IMR-90 (cell line): ENCODE data around the gene TSPEAR. TPM values are rescaled to one million over a fixed set of nuclear protein-coding genes. Genes with fewer than 3 reads are reported as not detected.

Experiments used
- ATAC-seq: fragments of 200-7000 bp; cut with Tn5 transposase; 2 replicates; pipeline ENCODE4 v1.9.1; 2020; ENCODE audit warnings: low read depth, mild to moderate bottlenecking, moderate library complexity
- BruUV-seq: library from RNA; stranded (reverse); fragments of 400-500 nt; replicated peaks from 2 replicates; lab custom pipeline; 2021; lab: Mats Ljungman, UMichigan
- CTCF ChIA-PET: fragments of 300-600 bp; formaldehyde crosslinking; extraction: SDS; loops from one replicate; lab custom pipeline; 2021; ENCODE audit warnings: antibody characterized with exemption; lab: Yijun Ruan, JAX
- POLR2A ChIA-PET: fragments of 300-600 bp; sonication (Branson Sonifier 250); formaldehyde crosslinking; loops from one replicate; lab custom pipeline; 2022; ENCODE audit warnings: antibody characterized with exemption; ENCODE audit not compliant: unreplicated experiment; lab: Charles Lee
- DNase-seq: peaks from one replicate; pipeline ENCODE4 v3.0.0; 2013
- H2AFZ ChIP-seq: replicated peaks from 2 replicates; pipeline ENCODE3; 2013; ENCODE audit warnings: low read length, mild to moderate bottlenecking; ENCODE audit not compliant: poor library complexity
- H2AK5ac ChIP-seq: 2 replicates; pipeline ENCODE4 v1.6.1; 2013; ENCODE audit warnings: low read depth, low read length, inconsistent platforms
- H2AK9ac ChIP-seq: replicated peaks from 2 replicates; pipeline ENCODE3; 2013; ENCODE audit warnings: mild to moderate bottlenecking, low read depth, low read length, moderate library complexity; ENCODE audit not compliant: poor library complexity
- H2BK120ac ChIP-seq: 2 replicates; pipeline ENCODE4 v1.6.1; 2013; ENCODE audit warnings: low read depth, low read length, inconsistent platforms
- H2BK15ac ChIP-seq: 3 replicates; pipeline ENCODE4 v1.6.1; 2013; ENCODE audit warnings: low read depth, low read length, inconsistent platforms
- H2BK20ac ChIP-seq: 2 replicates; pipeline ENCODE4 v1.6.1; 2013; ENCODE audit warnings: low read depth, mild to moderate bottlenecking, inconsistent platforms, low read length, moderate library complexity
- H2BK5ac ChIP-seq: 2 replicates; pipeline ENCODE4 v1.6.1; 2013; ENCODE audit warnings: mild to moderate bottlenecking, low read depth, low read length, inconsistent platforms; ENCODE audit not compliant: poor library complexity, severe bottlenecking
- H3K14ac ChIP-seq: replicated peaks from 2 replicates; pipeline ENCODE4 v1.6.1; 2013; ENCODE audit warnings: low read depth, low read length, inconsistent platforms
- H3K18ac ChIP-seq: 2 replicates; pipeline ENCODE4 v1.6.1; 2013; ENCODE audit warnings: low read depth, low read length, control low read depth
- H3K23ac ChIP-seq: 2 replicates; pipeline ENCODE4 v1.6.1; 2013; ENCODE audit warnings: low read depth, low read length, inconsistent platforms
- H3K27ac ChIP-seq: 2 replicates; pipeline ENCODE4 v1.5.1; 2013; ENCODE audit warnings: mild to moderate bottlenecking, control low read depth, low read length; ENCODE audit not compliant: insufficient read depth
- H3K27me3 ChIP-seq: 2 replicates; pipeline ENCODE4 v1.6.1; 2013; ENCODE audit warnings: low read length; ENCODE audit not compliant: control insufficient read depth, insufficient read depth
- H3K36me3 ChIP-seq: 2 replicates; pipeline ENCODE4 v1.6.1; 2013; ENCODE audit warnings: low read length, mixed read lengths; ENCODE audit not compliant: control insufficient read depth, insufficient read depth
- H3K4ac ChIP-seq: 2 replicates; pipeline ENCODE4 v1.6.1; 2013; ENCODE audit warnings: low read depth, low read length, inconsistent platforms
- H3K4me1 ChIP-seq: 2 replicates; pipeline ENCODE4 v1.6.1; 2013; ENCODE audit warnings: low read length, mixed read lengths; ENCODE audit not compliant: control insufficient read depth, insufficient read depth
- H3K4me2 ChIP-seq: 2 replicates; pipeline ENCODE4 v1.6.1; 2013; ENCODE audit warnings: low read depth, mild to moderate bottlenecking, control low read depth, low read length, moderate library complexity
- H3K4me3 ChIP-seq: 2 replicates; pipeline ENCODE4 v1.5.1; 2013; ENCODE audit warnings: low read depth, mild to moderate bottlenecking, control low read depth, low read length, moderate library complexity; ENCODE audit not compliant: insufficient read depth
- H3K56ac ChIP-seq: 2 replicates; pipeline ENCODE4 v1.6.1; 2013; ENCODE audit warnings: low read length, inconsistent platforms; ENCODE audit not compliant: insufficient read depth; ENCODE audit errors: extremely low read depth
- H3K79me1 ChIP-seq, 2 experiments: 2 replicates each; pipeline ENCODE4 v1.6.1; 2013; ENCODE audit warnings: low read length in 2 of 2, inconsistent platforms in 1 of 2, low read depth in 1 of 2
- H3K9ac ChIP-seq: 2 replicates; pipeline ENCODE4 v1.6.1; 2013; ENCODE audit warnings: low read depth, low read length, control low read depth
- H3K9me1 ChIP-seq: 2 replicates; pipeline ENCODE4 v1.6.1; 2013; ENCODE audit warnings: low read length, inconsistent platforms; ENCODE audit not compliant: insufficient read depth
- H3K9me3 ChIP-seq: 2 replicates; pipeline ENCODE4 v1.6.1; 2013; ENCODE audit warnings: low read length; ENCODE audit not compliant: control insufficient read depth, insufficient read depth
- H4K20me1 ChIP-seq: 2 replicates; pipeline ENCODE4 v1.6.1; 2013; ENCODE audit warnings: low read length, inconsistent platforms; ENCODE audit not compliant: insufficient read depth
- H4K5ac ChIP-seq: 2 replicates; pipeline ENCODE4 v1.6.1; 2013; ENCODE audit warnings: mild to moderate bottlenecking, low read depth, low read length, control low read depth
- H4K8ac ChIP-seq, 2 experiments: 2 replicates each; pipeline ENCODE4 v1.6.1; 2013; ENCODE audit warnings: low read depth in 2 of 2, low read length in 2 of 2, control low read depth in 1 of 2, inconsistent platforms in 1 of 2
- H4K91ac ChIP-seq: 2 replicates; pipeline ENCODE4 v1.6.1; 2013; ENCODE audit warnings: low read depth, low read length, inconsistent platforms; ENCODE audit not compliant: insufficient read depth
- BHLHE40 ChIP-seq: fragments of 150-350 bp; IDR thresholded peaks from 2 replicates; pipeline ENCODE4 v1.6.1; 2016; ENCODE audit warnings: mild to moderate bottlenecking, low read depth, low read length
- CEBPB ChIP-seq: IDR thresholded peaks from 2 replicates; pipeline ENCODE4 v1.6.1; 2012; ENCODE audit warnings: low read depth, low read length, improper control_type of control experiment
- ELK1 ChIP-seq: fragments of 150-350 bp; IDR thresholded peaks from 2 replicates; pipeline ENCODE4 v1.6.1; 2016; ENCODE audit warnings: low read depth, mild to moderate bottlenecking, low read length, moderate library complexity, borderline replicate concordance
- FOS ChIP-seq: fragments of 150-350 bp; IDR thresholded peaks from 2 replicates; pipeline ENCODE4 v1.6.1; 2016; ENCODE audit warnings: low read depth, low read length
- MAFK ChIP-seq: IDR thresholded peaks from 2 replicates; pipeline ENCODE4 v1.6.1; 2012; ENCODE audit warnings: low read depth, low read length, improper control_type of control experiment
- MAZ ChIP-seq: IDR thresholded peaks from 2 replicates; pipeline ENCODE4 v1.6.1; 2012; ENCODE audit warnings: low read depth, mild to moderate bottlenecking, low read length, improper control_type of control experiment, moderate library complexity, borderline replicate concordance
- MXI1 ChIP-seq: IDR thresholded peaks from 2 replicates; pipeline ENCODE4 v1.6.1; 2012; ENCODE audit warnings: low read depth, mild to moderate bottlenecking, low read length, moderate library complexity, borderline replicate concordance
- NFE2L2 ChIP-seq: fragments of 150-350 bp; IDR thresholded peaks from 2 replicates; pipeline ENCODE4 v1.6.1; 2016; ENCODE audit warnings: low read depth, mild to moderate bottlenecking, low read length
- POLR2A ChIP-seq: IDR thresholded peaks from 2 replicates; pipeline ENCODE4 v1.6.1; 2012; ENCODE audit warnings: mild to moderate bottlenecking, low read depth, low read length
- RAD21 ChIP-seq: IDR thresholded peaks from 2 replicates; pipeline ENCODE4 v1.6.1; 2012; ENCODE audit warnings: low read length, improper control_type of control experiment
- RCOR1 ChIP-seq: IDR thresholded peaks from 2 replicates; pipeline ENCODE4 v1.6.1; 2012; ENCODE audit warnings: mild to moderate bottlenecking, low read length, improper control_type of control experiment; ENCODE audit not compliant: insufficient replicate concordance
- SMC3 ChIP-seq: fragments of 150-350 bp; IDR thresholded peaks from 2 replicates; pipeline ENCODE4 v1.6.1; 2016; ENCODE audit warnings: low read depth, mild to moderate bottlenecking, antibody characterized with exemption, low read length, moderate library complexity
- WGBS, 2 experiments: methylation state at CpG; one replicate each; pipeline versions ENCODE4 v1.1.5 to v1.1.7; 2013; ENCODE audit warnings: missing lambda C conversion rate in 2 of 2; ENCODE audit not compliant: insufficient read length in 1 of 2; ENCODE audit errors: extremely low coverage in 2 of 2; 5-methylcytosine and 5-hydroxymethylcytosine counted together
- dilution Hi-C: fragments of 300-500 bp; cut with HindIII; formaldehyde crosslinking; loops from one replicate; pipeline ENCODE4 v1.14.3; 2018; ENCODE audit warnings: low sequenced_read_pairs; ENCODE audit not compliant: unreplicated experiment
- in situ Hi-C: fragments of 300-500 bp; cut with MboI; formaldehyde crosslinking; loops from 3 replicates; pipeline ENCODE4 v1.14.3; 2019; ENCODE audit warnings: low sequenced_read_pairs, inconsistent platforms, mixed read lengths
- intact Hi-C: fragments of 100-400 bp; cut with micrococcal nuclease; formaldehyde crosslinking; loops from 2 replicates; pipeline ENCODE4 v1.10.0; 2022
- polyA plus RNA-seq, 3 experiments: library from polyadenylated mRNA; depleted of rRNA; stranded (reverse); fragments of >200 nt; gene quantifications; 2 replicates each; pipeline ENCODE4 v1.2.3, GENCODE V29; 2012; ENCODE audit warnings: low replicate concordance in 1 of 3
- total RNA-seq: library from RNA; depleted of rRNA; stranded (reverse); fragments of >200 nt; gene quantifications from 2 replicates; pipeline ENCODE4 v1.2.3, GENCODE V29; 2012
- TF ChIP-seq, protein P1 (sequence below): fragments of 150-350 bp; IDR thresholded peaks from 2 replicates; pipeline ENCODE4 v1.6.1; 2017; ENCODE audit warnings: mild to moderate bottlenecking, antibody characterized with exemption, low read length, low read depth
- TF ChIP-seq, protein P2 (sequence below): conservative IDR thresholded peaks from 2 replicates; pipeline ENCODE4 v1.5.1; 2012; ENCODE audit warnings: mild to moderate bottlenecking, low read depth, low read length, improper control_type of control experiment

TSPEAR gene
- total and polyA plus RNA-seq, 2 of the 4 experiments (the other 2 are of a cell fraction): not detected

GRCh38 chr21:44596068-44596725 is 115.2 kb downstream of the TSPEAR start:
- H3K23ac ChIP-seq: no peak overlapping the region
- H4K8ac ChIP-seq: no peak overlapping the region
- no peaks in the 10 kb centered on the region for H3K9me3 ChIP-seq
- H4K20me1 ChIP-seq: no peaks in the 10 kb centered on the region
- H2BK120ac ChIP-seq: no peak overlapping the region
- H3K4me2 ChIP-seq: no peak overlapping the region
- H3K27me3 ChIP-seq: peaks cover 4% of the 10 kb centered on the region; the same call in 1 of the 2 replicates
- CTCF ChIA-PET: no interaction called here
- H3K14ac ChIP-seq: no peak overlapping the region
- no peak overlapping the region for H2AK9ac ChIP-seq
- dilution Hi-C loops: no loop called here
- no peak for TF ChIP-seq MAZ
- TF ChIP-seq POLR2A: no peak
- TF ChIP-seq BHLHE40: no peak
- TF ChIP-seq MAFK: no peak
- TF ChIP-seq RAD21: no peak
- no peak for TF ChIP-seq NFE2L2
- no peak for TF ChIP-seq RCOR1
- TF ChIP-seq, protein P1, sequence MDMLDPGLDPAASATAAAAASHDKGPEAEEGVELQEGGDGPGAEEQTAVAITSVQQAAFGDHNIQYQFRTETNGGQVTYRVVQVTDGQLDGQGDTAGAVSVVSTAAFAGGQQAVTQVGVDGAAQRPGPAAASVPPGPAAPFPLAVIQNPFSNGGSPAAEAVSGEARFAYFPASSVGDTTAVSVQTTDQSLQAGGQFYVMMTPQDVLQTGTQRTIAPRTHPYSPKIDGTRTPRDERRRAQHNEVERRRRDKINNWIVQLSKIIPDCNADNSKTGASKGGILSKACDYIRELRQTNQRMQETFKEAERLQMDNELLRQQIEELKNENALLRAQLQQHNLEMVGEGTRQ: no peak
- TF ChIP-seq MXI1: no peak
- no peak for TF ChIP-seq SMC3
- no peak for TF ChIP-seq CEBPB
- TF ChIP-seq FOS: no peak
- TF ChIP-seq, protein P2, sequence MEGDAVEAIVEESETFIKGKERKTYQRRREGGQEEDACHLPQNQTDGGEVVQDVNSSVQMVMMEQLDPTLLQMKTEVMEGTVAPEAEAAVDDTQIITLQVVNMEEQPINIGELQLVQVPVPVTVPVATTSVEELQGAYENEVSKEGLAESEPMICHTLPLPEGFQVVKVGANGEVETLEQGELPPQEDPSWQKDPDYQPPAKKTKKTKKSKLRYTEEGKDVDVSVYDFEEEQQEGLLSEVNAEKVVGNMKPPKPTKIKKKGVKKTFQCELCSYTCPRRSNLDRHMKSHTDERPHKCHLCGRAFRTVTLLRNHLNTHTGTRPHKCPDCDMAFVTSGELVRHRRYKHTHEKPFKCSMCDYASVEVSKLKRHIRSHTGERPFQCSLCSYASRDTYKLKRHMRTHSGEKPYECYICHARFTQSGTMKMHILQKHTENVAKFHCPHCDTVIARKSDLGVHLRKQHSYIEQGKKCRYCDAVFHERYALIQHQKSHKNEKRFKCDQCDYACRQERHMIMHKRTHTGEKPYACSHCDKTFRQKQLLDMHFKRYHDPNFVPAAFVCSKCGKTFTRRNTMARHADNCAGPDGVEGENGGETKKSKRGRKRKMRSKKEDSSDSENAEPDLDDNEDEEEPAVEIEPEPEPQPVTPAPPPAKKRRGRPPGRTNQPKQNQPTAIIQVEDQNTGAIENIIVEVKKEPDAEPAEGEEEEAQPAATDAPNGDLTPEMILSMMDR: no peak
- TF ChIP-seq ELK1: no peak
- H3K9ac ChIP-seq: no peak overlapping the region
- no peaks in the 10 kb centered on the region for H3K79me1 ChIP-seq
- ATAC-seq (no peak), DNase-seq (no peak)
- H3K4ac ChIP-seq: no peak overlapping the region
- H3K4me3 ChIP-seq: no peak overlapping the region
- intact Hi-C loops: no loop called here
- H4K5ac ChIP-seq: no peak overlapping the region
- H2AK5ac ChIP-seq: no peak overlapping the region
- no peak overlapping the region for H4K91ac ChIP-seq
- in situ Hi-C loops: no loop called here
- BruUV-seq: no TSS peak
- no peak overlapping the region for H3K18ac ChIP-seq
- no peak overlapping the region for H2AFZ ChIP-seq
- H3K9me1 ChIP-seq: no peaks in the 10 kb centered on the region
- WGBS, 2 experiments: 45% methylated on average over 4 of the region's 9 CpGs; no CpG with 5 or more reads in 1 of the 2 experiments
- H3K4me1 ChIP-seq: no peaks in the 10 kb centered on the region
- POLR2A ChIA-PET: no interaction called here
- no peak overlapping the region for H2BK20ac ChIP-seq
- H3K27ac ChIP-seq: no peak overlapping the region
- H2BK15ac ChIP-seq: no peak overlapping the region
- H2BK5ac ChIP-seq: no peak overlapping the region
- H3K56ac ChIP-seq: no peak overlapping the region
- no peaks in the 10 kb centered on the region for H3K36me3 ChIP-seq
